ENCODE results near the gene NXNL1. TPM values are rescaled to one million over a fixed set of nuclear protein-coding genes. Genes with fewer than 3 reads are reported as not detected.

NXNL1 gene
- total and polyA plus RNA-seq, 2 of the 8 experiments (the other 6 are each of a cell fraction or from before 2014, with no cell fraction given) = not detected

DNA sequence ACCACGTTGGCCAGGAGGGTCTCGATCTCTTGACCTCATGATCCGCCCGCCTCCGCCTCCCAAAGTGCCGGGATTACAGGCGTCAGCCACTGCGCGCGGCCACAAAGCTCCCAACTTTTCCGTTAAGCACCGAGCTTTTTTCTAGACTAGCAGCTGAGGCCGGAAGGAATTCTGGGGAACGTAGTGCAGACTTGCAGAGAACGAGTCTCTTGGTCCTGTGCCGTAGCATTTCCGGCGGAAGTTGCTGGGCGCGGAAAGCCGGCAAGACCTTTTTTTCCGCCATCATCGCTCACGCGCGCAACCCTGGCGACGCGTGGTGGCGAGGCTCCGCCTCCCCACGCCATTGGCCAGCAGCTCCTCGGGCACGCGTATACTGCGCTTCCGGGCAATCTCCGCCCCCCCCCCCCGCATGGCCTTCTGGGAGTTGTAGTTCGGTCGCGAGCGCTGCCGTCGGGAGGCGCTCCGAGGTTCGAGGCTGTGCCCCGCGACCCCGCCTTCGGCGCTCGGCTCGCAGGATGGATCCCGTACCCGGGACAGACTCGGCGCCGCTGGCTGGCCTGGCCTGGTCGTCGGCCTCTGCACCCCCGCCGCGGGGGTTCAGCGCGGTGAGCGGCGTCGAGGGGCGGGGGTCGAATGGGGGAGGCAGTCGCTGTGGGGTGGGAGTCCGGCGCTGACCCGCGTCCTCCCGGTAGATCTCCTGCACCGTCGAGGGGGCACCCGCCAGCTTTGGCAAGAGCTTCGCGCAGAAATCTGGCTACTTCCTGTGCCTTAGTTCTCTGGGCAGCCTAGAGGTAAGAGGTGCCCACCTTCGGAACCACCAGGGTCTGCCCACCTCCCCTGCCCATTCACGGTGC is 40.9 kb downstream of the NXNL1 start, which contains the start of gene MVB12A (continued):
- TF ChIP-seq, protein P1, sequence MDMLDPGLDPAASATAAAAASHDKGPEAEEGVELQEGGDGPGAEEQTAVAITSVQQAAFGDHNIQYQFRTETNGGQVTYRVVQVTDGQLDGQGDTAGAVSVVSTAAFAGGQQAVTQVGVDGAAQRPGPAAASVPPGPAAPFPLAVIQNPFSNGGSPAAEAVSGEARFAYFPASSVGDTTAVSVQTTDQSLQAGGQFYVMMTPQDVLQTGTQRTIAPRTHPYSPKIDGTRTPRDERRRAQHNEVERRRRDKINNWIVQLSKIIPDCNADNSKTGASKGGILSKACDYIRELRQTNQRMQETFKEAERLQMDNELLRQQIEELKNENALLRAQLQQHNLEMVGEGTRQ (IDR thresholded peaks at IDR 0.05; ENCODE audit: low read length) = no peak
- TF ChIP-seq PHF8 (conservative IDR thresholded peaks at IDR 0.05; ENCODE audit: low read depth, low read length) = no peak
- TF ChIP-seq NRF1 (IDR thresholded peaks at IDR 0.05; ENCODE audit: low read depth, low read length) = peak; percentile 26; the same call in 1 of the 2 replicates
- TF ChIP-seq, protein P2, sequence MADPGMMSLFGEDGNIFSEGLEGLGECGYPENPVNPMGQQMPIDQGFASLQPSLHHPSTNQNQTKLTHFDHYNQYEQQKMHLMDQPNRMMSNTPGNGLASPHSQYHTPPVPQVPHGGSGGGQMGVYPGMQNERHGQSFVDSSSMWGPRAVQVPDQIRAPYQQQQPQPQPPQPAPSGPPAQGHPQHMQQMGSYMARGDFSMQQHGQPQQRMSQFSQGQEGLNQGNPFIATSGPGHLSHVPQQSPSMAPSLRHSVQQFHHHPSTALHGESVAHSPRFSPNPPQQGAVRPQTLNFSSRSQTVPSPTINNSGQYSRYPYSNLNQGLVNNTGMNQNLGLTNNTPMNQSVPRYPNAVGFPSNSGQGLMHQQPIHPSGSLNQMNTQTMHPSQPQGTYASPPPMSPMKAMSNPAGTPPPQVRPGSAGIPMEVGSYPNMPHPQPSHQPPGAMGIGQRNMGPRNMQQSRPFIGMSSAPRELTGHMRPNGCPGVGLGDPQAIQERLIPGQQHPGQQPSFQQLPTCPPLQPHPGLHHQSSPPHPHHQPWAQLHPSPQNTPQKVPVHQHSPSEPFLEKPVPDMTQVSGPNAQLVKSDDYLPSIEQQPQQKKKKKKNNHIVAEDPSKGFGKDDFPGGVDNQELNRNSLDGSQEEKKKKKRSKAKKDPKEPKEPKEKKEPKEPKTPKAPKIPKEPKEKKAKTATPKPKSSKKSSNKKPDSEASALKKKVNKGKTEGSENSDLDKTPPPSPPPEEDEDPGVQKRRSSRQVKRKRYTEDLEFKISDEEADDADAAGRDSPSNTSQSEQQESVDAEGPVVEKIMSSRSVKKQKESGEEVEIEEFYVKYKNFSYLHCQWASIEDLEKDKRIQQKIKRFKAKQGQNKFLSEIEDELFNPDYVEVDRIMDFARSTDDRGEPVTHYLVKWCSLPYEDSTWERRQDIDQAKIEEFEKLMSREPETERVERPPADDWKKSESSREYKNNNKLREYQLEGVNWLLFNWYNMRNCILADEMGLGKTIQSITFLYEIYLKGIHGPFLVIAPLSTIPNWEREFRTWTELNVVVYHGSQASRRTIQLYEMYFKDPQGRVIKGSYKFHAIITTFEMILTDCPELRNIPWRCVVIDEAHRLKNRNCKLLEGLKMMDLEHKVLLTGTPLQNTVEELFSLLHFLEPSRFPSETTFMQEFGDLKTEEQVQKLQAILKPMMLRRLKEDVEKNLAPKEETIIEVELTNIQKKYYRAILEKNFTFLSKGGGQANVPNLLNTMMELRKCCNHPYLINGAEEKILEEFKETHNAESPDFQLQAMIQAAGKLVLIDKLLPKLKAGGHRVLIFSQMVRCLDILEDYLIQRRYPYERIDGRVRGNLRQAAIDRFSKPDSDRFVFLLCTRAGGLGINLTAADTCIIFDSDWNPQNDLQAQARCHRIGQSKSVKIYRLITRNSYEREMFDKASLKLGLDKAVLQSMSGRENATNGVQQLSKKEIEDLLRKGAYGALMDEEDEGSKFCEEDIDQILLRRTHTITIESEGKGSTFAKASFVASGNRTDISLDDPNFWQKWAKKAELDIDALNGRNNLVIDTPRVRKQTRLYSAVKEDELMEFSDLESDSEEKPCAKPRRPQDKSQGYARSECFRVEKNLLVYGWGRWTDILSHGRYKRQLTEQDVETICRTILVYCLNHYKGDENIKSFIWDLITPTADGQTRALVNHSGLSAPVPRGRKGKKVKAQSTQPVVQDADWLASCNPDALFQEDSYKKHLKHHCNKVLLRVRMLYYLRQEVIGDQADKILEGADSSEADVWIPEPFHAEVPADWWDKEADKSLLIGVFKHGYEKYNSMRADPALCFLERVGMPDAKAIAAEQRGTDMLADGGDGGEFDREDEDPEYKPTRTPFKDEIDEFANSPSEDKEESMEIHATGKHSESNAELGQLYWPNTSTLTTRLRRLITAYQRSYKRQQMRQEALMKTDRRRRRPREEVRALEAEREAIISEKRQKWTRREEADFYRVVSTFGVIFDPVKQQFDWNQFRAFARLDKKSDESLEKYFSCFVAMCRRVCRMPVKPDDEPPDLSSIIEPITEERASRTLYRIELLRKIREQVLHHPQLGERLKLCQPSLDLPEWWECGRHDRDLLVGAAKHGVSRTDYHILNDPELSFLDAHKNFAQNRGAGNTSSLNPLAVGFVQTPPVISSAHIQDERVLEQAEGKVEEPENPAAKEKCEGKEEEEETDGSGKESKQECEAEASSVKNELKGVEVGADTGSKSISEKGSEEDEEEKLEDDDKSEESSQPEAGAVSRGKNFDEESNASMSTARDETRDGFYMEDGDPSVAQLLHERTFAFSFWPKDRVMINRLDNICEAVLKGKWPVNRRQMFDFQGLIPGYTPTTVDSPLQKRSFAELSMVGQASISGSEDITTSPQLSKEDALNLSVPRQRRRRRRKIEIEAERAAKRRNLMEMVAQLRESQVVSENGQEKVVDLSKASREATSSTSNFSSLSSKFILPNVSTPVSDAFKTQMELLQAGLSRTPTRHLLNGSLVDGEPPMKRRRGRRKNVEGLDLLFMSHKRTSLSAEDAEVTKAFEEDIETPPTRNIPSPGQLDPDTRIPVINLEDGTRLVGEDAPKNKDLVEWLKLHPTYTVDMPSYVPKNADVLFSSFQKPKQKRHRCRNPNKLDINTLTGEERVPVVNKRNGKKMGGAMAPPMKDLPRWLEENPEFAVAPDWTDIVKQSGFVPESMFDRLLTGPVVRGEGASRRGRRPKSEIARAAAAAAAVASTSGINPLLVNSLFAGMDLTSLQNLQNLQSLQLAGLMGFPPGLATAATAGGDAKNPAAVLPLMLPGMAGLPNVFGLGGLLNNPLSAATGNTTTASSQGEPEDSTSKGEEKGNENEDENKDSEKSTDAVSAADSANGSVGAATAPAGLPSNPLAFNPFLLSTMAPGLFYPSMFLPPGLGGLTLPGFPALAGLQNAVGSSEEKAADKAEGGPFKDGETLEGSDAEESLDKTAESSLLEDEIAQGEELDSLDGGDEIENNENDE (IDR thresholded peaks at IDR 0.05; ENCODE audit: insufficient replicate concordance, low read length) = no peak
- TF ChIP-seq POLR2AphosphoS5 (IDR thresholded peaks at IDR 0.05; ENCODE audit: low read depth, low read length) = 0 out of 2 replicates have a peak, but pooled peaks have one; percentile 24
- 0 out of 3 replicates have a peak, but pooled peaks of 1 of the 2 experiments have one; percentile 49 for TF ChIP-seq POLR2A (IDR thresholded peaks at IDR 0.05; ENCODE audit: control extremely low read depth in 1 of 2, low read depth in 2 of 2, low read length in 2 of 2)
- TF ChIP-seq GTF2F1 (IDR thresholded peaks at IDR 0.05; ENCODE audit: borderline replicate concordance, low read depth, low read length) = no peak
- TF ChIP-seq ASH2L (IDR thresholded peaks at IDR 0.05; ENCODE audit: low read length) = no peak

All from H1 (cell line).